ENCODE data around the gene RPS6KA1.

DNA sequence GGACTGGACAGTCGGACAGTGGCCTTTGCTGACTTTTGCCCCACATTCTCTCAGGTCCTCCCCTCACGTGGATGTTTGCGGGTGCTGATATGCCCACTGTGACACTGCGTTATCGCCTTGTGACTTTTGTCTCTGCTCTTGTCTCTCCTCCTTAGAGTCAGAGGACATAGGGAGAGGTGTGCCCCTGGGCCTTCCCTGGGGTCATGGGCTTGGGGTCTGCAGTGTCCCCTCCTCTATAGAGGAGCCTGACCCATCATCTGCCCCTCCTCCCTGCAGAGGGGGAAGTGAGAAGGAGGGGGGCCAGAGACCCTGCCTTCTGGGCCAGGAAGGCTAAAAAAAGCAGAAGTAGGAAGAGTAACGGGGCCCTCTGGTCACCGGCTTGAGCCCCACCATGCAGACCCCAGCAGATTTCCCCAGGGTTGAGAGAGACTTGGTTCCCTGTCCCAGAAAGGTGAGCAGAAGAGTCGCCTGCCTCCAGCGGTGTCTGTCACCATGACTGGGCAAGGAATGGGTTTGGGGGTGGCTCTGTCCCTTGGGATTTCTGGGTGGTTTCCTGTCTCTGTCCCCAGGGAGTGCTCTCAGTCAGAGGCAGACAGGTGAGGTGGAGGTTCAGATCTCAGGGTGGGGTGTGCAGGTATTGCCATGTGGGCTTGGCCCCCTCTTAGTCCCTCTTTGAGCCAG lies 13.3 kb downstream of the RPS6KA1 start:
- no peak for TF ChIP-seq EZH2phosphoT487 (IDR thresholded peaks at IDR 0.05; ENCODE audit: insufficient read depth, low read depth)
- TF ChIP-seq EZH2 (IDR thresholded peaks at IDR 0.05; ENCODE audit: insufficient read depth, poor library complexity, severe bottlenecking) = no peak

Measured in GM23248 (cell line).